Pancreas (tissue), 10 donors: ENCODE data around the gene CSDE1. TPM values are rescaled to one million over a fixed set of nuclear protein-coding genes. Genes with fewer than 3 reads are reported as not detected.
A peak's percentile ranks its signal among the peaks of the same experiment; 100 is the strongest.

Source experiments
- ATAC-seq, 4 donors: fragments of 200-7000 bp; cut with Tn5 transposase; one replicate each; pipeline versions ENCODE4 v1.8.0 to v1.9.1; 2020; ENCODE audit warnings: mild to moderate bottlenecking in 4 of 4, moderate library complexity in 4 of 4
- DNase-seq, 6 donors: peaks; one replicate each; pipeline ENCODE4 v3.0.0-alpha.2; 2020
- FAIRE-seq: peaks from 2 replicates; lab custom pipeline; 2012; peaks lifted over from hg19 to GRCh38; lab: Jason Lieb, UNC
- H3K27ac ChIP-seq, 4 donors: fragments of 200-600 bp; sonication (generic); 1 replicate in 3 of 4; 2 replicates in 1 of 4; pipeline versions ENCODE4 v1.5.0 to v1.8.0; 2020
- H3K27me3 ChIP-seq, 4 donors: fragments of 200-600 bp; one replicate each; pipeline ENCODE4 v1.8.0; 2021
- H3K36me3 ChIP-seq, 3 donors: fragments of 200-600 bp; sonication (generic) in 1 of 3; one replicate each; pipeline versions ENCODE4 v1.5.0 to v1.8.0; 2020 to 2021
- H3K4me1 ChIP-seq, 3 donors: fragments of 200-600 bp; one replicate each; pipeline ENCODE4 v1.8.0; 2021
- H3K4me3 ChIP-seq, 4 donors: fragments of 200-600 bp; sonication (generic) in 2 of 4; one replicate each; pipeline versions ENCODE4 v1.5.0 to v1.8.0; 2020 to 2021
- H3K9me3 ChIP-seq, 4 donors: fragments of 200-600 bp; one replicate each; pipeline ENCODE4 v1.8.0; 2021
- WGBS, 2 donors: extraction: QIAGEN DNeasy Blood & Tissue Kit; methylation state at CpG; one replicate each; pipeline ENCODE4 v1.1.7; 2013; 5-methylcytosine and 5-hydroxymethylcytosine counted together
- intact Hi-C, 3 donors: fragments of 100-400 bp; cut with DNase I; formaldehyde crosslinking; loops; one replicate each; pipeline versions ENCODE4 v1.11.1 to v1.14.2; 2022
- polyA plus RNA-seq, 2 donors: library from polyadenylated mRNA; stranded (reverse); fragments of 200-250 nt; gene quantifications; one replicate each; pipeline ENCODE4 v1.2.3, GENCODE V29; 2013
- total RNA-seq, 6 donors: library from RNA; stranded (reverse); fragmentation: NEBNext Ultra II Directional in 4 of 6; extraction: Animal tissue kit (Norgen Biotek cat#: 25700) in 4 of 6; gene quantifications; one replicate each; pipeline versions ENCODE4 v1.2.1 to v1.2.4, GENCODE V29; 2021 to 2023
- TF ChIP-seq, protein P1 (sequence below), 4 donors: fragments of 200-600 bp; sonication (generic) in 3 of 4; IDR thresholded peaks; one replicate each; pipeline versions ENCODE4 v1.5.0 to v1.8.0; 2021; ENCODE audit warnings: antibody characterized with exemption in 4 of 4
- donor health status: healthy with polysubstance abuse.
- donor health status: DM: no; HTN: no; CAD: no; lungs with moderate emphysema.
- donor health status: DM: no; HTN: no; CAD: no.
- donor health status: control.
- donor health status: control.
- donor health status: Bipolar disorder and iron deficiency.
- donor health status: DM: yes; HTN: yes; CAD: no.
- donor health status: DM: no; HTN: no; CAD: no.
- donor health status: DM: no; HTN: no; CAD: no.
- donor health status: DM: yes; HTN: yes; CAD: no.

CSDE1 gene
- total and polyA plus RNA-seq, 8 donors: 61.4 to 346 (median 308) TPM

DNA sequence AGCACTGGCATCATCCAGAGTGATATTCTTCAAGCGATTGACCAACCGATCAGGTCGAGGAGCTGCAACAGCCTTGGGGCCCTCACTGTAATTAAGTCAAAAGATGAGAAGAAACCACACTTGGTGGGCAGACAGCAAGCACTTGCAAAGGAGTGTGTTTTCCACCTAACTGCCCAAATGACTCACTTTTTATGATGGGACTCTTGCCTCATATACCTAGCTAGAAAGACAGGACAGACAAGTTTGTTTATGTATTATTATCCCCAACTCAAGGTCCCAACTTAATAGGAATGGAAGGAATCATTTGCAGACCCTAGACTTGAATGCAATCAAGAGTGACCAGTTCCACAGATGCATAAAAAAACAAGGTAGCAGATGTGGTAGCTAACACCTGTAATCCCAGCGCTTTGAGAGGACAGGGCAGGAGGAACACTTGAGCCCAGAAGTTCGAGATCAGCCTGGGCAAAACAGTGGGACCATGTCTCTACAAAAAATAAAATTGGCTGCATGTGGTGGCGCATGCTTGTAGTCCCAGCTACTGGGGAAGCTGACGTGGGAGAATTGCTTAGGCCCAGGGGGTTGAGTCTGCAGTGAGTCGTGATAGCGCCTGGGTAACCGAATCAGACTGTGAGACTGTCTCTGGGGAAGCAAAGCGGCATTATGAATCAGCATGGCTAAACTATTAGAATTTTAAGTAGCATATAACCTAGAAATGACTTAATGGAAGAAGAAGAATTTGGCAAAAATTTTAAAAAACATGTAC, 38.9 kb downstream of the CSDE1 start:
- no peak for ATAC-seq
- H3K27me3 ChIP-seq: no peaks in the 10 kb centered on the region
- no peak for FAIRE-seq
- no peak overlapping the region for H3K4me3 ChIP-seq
- no peak for DNase-seq
- H3K9me3 ChIP-seq: no peaks in the 10 kb centered on the region
- TF ChIP-seq, protein P1, sequence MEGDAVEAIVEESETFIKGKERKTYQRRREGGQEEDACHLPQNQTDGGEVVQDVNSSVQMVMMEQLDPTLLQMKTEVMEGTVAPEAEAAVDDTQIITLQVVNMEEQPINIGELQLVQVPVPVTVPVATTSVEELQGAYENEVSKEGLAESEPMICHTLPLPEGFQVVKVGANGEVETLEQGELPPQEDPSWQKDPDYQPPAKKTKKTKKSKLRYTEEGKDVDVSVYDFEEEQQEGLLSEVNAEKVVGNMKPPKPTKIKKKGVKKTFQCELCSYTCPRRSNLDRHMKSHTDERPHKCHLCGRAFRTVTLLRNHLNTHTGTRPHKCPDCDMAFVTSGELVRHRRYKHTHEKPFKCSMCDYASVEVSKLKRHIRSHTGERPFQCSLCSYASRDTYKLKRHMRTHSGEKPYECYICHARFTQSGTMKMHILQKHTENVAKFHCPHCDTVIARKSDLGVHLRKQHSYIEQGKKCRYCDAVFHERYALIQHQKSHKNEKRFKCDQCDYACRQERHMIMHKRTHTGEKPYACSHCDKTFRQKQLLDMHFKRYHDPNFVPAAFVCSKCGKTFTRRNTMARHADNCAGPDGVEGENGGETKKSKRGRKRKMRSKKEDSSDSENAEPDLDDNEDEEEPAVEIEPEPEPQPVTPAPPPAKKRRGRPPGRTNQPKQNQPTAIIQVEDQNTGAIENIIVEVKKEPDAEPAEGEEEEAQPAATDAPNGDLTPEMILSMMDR (IDR thresholded peaks at IDR 0.05): no peak
- H3K27ac ChIP-seq: no peak overlapping the region
- 92 to 98% methylated on average over 11 of the region's 11 CpGs for WGBS, 2 donors
- H3K4me1 ChIP-seq: peaks cover 11 to 18% (median 16%) of the 10 kb centered on the region in 3 donors
- H3K36me3 ChIP-seq: peaks cover 4 to 62% (median 28%) of the 10 kb centered on the region in 3 donors
- intact Hi-C loops: no loop called here

DNA sequence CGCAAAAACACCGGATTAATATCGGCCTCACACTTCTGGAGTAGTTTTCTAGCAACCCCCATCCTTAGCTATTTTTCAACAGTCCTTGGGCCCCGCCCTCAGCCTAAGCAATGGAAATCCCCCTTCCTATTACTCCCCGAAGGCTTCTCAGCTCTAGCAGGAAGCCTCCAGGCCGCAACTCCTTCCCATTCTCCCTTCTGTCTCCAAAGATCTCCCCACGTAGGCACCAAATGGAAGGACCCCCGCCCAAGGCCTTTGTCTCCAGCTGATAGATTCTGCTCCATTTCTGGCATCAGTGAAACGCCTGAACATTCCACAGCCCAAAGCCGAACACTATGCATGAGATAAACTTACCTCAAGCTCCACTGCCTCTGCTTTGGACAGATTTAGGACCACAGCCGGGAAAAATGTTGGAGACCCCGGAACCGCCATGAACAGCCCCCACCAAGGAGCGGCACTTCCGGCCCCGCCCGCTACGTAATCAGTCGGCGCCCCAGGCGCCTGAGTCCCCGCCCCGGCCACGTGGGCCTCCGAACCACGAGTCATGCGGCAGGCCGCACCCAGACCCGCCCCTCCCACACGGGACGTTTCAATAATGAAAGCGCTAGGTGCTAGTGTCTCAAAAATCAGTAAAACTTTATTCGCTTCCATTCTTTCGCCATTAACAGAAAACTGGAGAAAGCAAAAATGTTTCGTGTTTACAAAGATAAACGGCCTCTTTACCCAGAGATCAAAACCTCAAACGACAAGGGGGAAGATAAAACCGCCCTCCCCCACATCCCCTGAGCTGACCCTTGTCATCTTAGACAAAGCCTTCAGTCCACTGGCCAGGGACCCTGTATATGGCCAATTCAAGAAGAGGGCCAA, 41.2 kb downstream of the CSDE1 start, which contains the start of gene NRAS:
TSS of gene NRAS (minus strand) at position 468 of the 867 bp plus-strand sequence. CDS start 611 bp downstream, outside the sequence.
- H3K27me3 ChIP-seq: no peaks in the 10 kb centered on the region
- peaks cover 11 to 18% (median 16%) of the 10 kb centered on the region in 3 donors for H3K4me1 ChIP-seq
- FAIRE-seq (no peak), DNase-seq (peak; percentile 89 to 97 (median 92)), ATAC-seq (peak; percentile 98 to 100 (median 100))
- intact Hi-C loops: no loop called here
- TF ChIP-seq, protein P1 (IDR thresholded peaks at IDR 0.05): no peak
- WGBS, 2 donors: 0% methylated on average over 38 of the region's 38 CpGs
- peak within 1 kb of the TSS; percentile 61 to 86 (median 74) for H3K4me3 ChIP-seq
- H3K27ac ChIP-seq: peak within 1 kb of the TSS; percentile 56 to 84 (median 77)
- H3K36me3 ChIP-seq: peaks cover 4 to 54% (median 18%) of the 10 kb centered on the region in 3 donors
- H3K9me3 ChIP-seq: no peaks in the 10 kb centered on the region

DNA sequence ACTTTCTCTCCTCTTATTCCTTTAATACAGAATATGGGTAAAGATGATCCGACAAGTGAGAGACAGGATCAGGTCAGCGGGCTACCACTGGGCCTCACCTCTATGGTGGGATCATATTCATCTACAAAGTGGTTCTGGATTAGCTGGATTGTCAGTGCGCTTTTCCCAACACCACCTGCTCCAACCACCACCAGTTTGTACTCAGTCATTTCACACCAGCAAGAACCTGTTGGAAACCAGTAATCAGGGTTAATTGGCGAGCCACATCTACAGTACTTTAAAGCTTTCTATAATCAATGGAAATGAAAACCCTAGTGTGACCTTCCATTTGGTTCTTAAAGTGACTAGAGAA, 41.9 kb downstream of the CSDE1 start:
- Histone ChIP-seq H3K9me3 (no peaks in the 10 kb centered on the region), H3K27me3 (no peaks in the 10 kb centered on the region), H3K4me1 (peaks cover 11 to 18% (median 16%) of the 10 kb centered on the region in 3 donors), H3K4me3 (peak overlapping the region; percentile 61 to 86 (median 74)), H3K27ac (peak overlapping the region; percentile 56 to 84 (median 77)), H3K36me3 (peaks cover 3 to 51% (median 18%) of the 10 kb centered on the region in 3 donors)
- DNase-seq (no peak), ATAC-seq (peak in 2 of 4 donors; percentile 4 to 13), FAIRE-seq (no peak)
- intact Hi-C loops: no loop called here
- WGBS, 2 donors: 20 to 21% methylated on average over 4 of the region's 4 CpGs
- TF ChIP-seq, protein P1 (IDR thresholded peaks at IDR 0.05): no peak

DNA sequence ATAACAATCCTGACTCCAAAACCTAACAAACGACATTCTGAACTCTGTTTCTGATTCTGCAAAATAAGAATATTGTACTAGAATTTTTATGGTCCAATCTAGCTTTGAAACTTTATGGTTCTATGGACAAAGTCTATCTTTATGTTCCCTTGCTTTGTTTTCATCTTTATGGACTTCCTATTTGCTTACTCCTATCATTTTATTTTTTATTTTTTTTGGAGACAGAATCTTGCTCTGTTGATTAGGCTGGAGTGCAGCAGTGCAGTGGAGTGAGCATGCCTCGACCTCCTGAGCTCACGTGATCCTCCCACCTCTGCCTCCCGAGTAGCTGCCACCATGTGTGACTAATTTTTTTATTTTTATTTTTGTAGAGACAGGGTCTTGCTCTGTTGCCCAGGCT, 44.8 kb downstream of the CSDE1 start:
- Histone ChIP-seq H3K27ac (no peak overlapping the region), H3K36me3 (peaks cover 0 to 43% (median 8%) of the 10 kb centered on the region in 3 donors), H3K27me3 (no peaks in the 10 kb centered on the region), H3K4me3 (no peak overlapping the region), H3K9me3 (no peaks in the 10 kb centered on the region), H3K4me1 (peaks cover 11 to 18% (median 16%) of the 10 kb centered on the region in 3 donors)
- DNase-seq (no peak), ATAC-seq (no peak), FAIRE-seq (no peak)
- intact Hi-C loops: no loop called here
- 75 to 87% methylated on average over 4 of the region's 4 CpGs for WGBS, 2 donors
- TF ChIP-seq, protein P1 (IDR thresholded peaks at IDR 0.05): no peak
